Mesenchymal stem cell (in vitro differentiated cells and primary cell): Measurements from ENCODE around the gene SKIC8.

Experiments
- DNase-seq: peaks from one replicate; pipeline ENCODE4 v3.0.0-alpha.2; 2013
- H2AFZ ChIP-seq: one replicate; pipeline ENCODE4 v1.6.1; 2013; ENCODE audit warnings: low read depth, mild to moderate bottlenecking, control low read depth, inconsistent platforms, low read length, moderate library complexity
- H2AK5ac ChIP-seq: 2 replicates; pipeline ENCODE4 v1.6.1; 2013; ENCODE audit warnings: low read length, moderate library complexity, mild to moderate bottlenecking, inconsistent platforms; ENCODE audit not compliant: severe bottlenecking
- H2BK120ac ChIP-seq: one replicate; pipeline ENCODE4 v1.6.1; 2013; ENCODE audit warnings: low read depth, mild to moderate bottlenecking, inconsistent platforms, low read length, moderate library complexity
- H2BK12ac ChIP-seq, 2 experiments: one replicate each; pipeline ENCODE4 v1.6.1; 2013; ENCODE audit warnings: inconsistent platforms in 2 of 2, low read length in 2 of 2, mild to moderate bottlenecking in 2 of 2, moderate library complexity in 2 of 2, control low read depth in 1 of 2
- H2BK15ac ChIP-seq: one replicate; pipeline ENCODE4 v1.6.1; 2013; ENCODE audit warnings: mild to moderate bottlenecking, low read depth, inconsistent platforms; ENCODE audit not compliant: poor library complexity, severe bottlenecking
- H2BK5ac ChIP-seq: 2 replicates; pipeline ENCODE4 v1.6.1; 2013; ENCODE audit warnings: low read depth, mild to moderate bottlenecking, low read length, control low read depth, inconsistent platforms; ENCODE audit not compliant: poor library complexity, severe bottlenecking
- H3K14ac ChIP-seq, 2 experiments: one replicate each; pipeline ENCODE4 v1.6.1; 2013; ENCODE audit warnings: inconsistent platforms in 2 of 2, low read length in 2 of 2, control low read depth in 1 of 2, mild to moderate bottlenecking in 1 of 2, moderate library complexity in 1 of 2
- H3K18ac ChIP-seq, 2 experiments: one replicate each; pipeline ENCODE4 v1.6.1; 2013; ENCODE audit warnings: inconsistent platforms in 2 of 2, low read length in 2 of 2, control low read depth in 1 of 2, low read depth in 1 of 2, mild to moderate bottlenecking in 1 of 2
- H3K23ac ChIP-seq, 2 experiments: one replicate each; pipeline ENCODE4 v1.6.1; 2013; ENCODE audit warnings: inconsistent platforms in 2 of 2, low read length in 2 of 2, mild to moderate bottlenecking in 2 of 2, moderate library complexity in 2 of 2, control low read depth in 1 of 2
- H3K27ac ChIP-seq: 2 replicates; pipeline ENCODE4 v1.5.1; 2013; ENCODE audit warnings: mild to moderate bottlenecking, moderate library complexity, low read length, control low read depth, inconsistent platforms; ENCODE audit not compliant: poor library complexity, severe bottlenecking
- H3K27me3 ChIP-seq, 2 experiments: 2 replicates each; pipeline versions ENCODE4 v1.6.1 to v1.7.0; 2013; ENCODE audit warnings: low read length in 2 of 2, mild to moderate bottlenecking in 2 of 2, moderate library complexity in 2 of 2, control low read depth in 1 of 2, inconsistent platforms in 1 of 2; ENCODE audit not compliant: control insufficient read depth in 1 of 2, insufficient read depth in 1 of 2
- H3K36me3 ChIP-seq, 2 experiments: 2 replicates each; pipeline versions ENCODE4 v1.6.1 to v1.7.0; 2013; ENCODE audit warnings: low read length in 2 of 2, control low read depth in 1 of 2, inconsistent platforms in 1 of 2, low read depth in 1 of 2, mild to moderate bottlenecking in 1 of 2; ENCODE audit not compliant: insufficient read depth in 2 of 2, control insufficient read depth in 1 of 2
- H3K4ac ChIP-seq, 2 experiments: one replicate each; pipeline ENCODE4 v1.6.1; 2013; ENCODE audit warnings: inconsistent platforms in 2 of 2, low read length in 2 of 2, mild to moderate bottlenecking in 2 of 2, moderate library complexity in 2 of 2, control low read depth in 1 of 2, low read depth in 1 of 2
- H3K4me1 ChIP-seq: 2 replicates; pipeline ENCODE4 v1.6.1; 2013; ENCODE audit warnings: low read depth, low read length, control low read depth; ENCODE audit not compliant: control insufficient read depth, insufficient read depth
- H3K4me2 ChIP-seq: 2 replicates; pipeline ENCODE4 v1.6.1; 2013; ENCODE audit warnings: low read length, mild to moderate bottlenecking, inconsistent platforms; ENCODE audit not compliant: poor library complexity, severe bottlenecking
- H3K4me3 ChIP-seq, 2 experiments: 2 replicates each; pipeline versions ENCODE4 v1.5.1 to v1.7.0; 2013; ENCODE audit warnings: low read length in 2 of 2, mild to moderate bottlenecking in 2 of 2, control low read depth in 1 of 2, low read depth in 1 of 2; ENCODE audit not compliant: insufficient read depth in 1 of 2
- H3K79me1 ChIP-seq: replicated peaks from 2 replicates; pipeline ENCODE4 v1.6.1; 2013; ENCODE audit warnings: mild to moderate bottlenecking, control low read depth, low read length, inconsistent platforms; ENCODE audit not compliant: poor library complexity, severe bottlenecking
- H3K9ac ChIP-seq: 2 replicates; pipeline ENCODE4 v1.7.0; 2013; ENCODE audit warnings: mild to moderate bottlenecking, low read length, moderate library complexity
- H3K9me3 ChIP-seq: 2 replicates; pipeline ENCODE4 v1.7.0; 2013; ENCODE audit warnings: mild to moderate bottlenecking, low read length; ENCODE audit not compliant: control insufficient read depth
- H4K8ac ChIP-seq: one replicate; pipeline ENCODE4 v1.6.1; 2013; ENCODE audit warnings: inconsistent platforms, mild to moderate bottlenecking, low read length, moderate library complexity
- H4K91ac ChIP-seq: one replicate; pipeline ENCODE4 v1.6.1; 2013; ENCODE audit warnings: mild to moderate bottlenecking, low read length, inconsistent platforms
- WGBS: methylation state at CpG from one replicate; pipeline ENCODE4 v1.1.7; 2013; ENCODE audit warnings: mixed read lengths; 5-methylcytosine and 5-hydroxymethylcytosine counted together

The SKIC8 gene

GRCh38 chr15:78313383-78313782, 14.0 kb upstream of the SKIC8 start:
- Histone ChIP-seq H2BK15ac (no peak overlapping the region), H3K27ac (no peak overlapping the region), H3K4me3 (no peak overlapping the region), H3K4me2 (no peak overlapping the region), H3K36me3 (no peaks in the 10 kb centered on the region), H3K9me3 (no peaks in the 10 kb centered on the region), H2BK12ac (no peak overlapping the region), H4K91ac (no peak overlapping the region), H2BK120ac (no peak overlapping the region), H3K23ac (no peak overlapping the region), H3K9ac (no peak overlapping the region), H3K4me1 (peaks cover 5% of the 10 kb centered on the region), H2AK5ac (no peak overlapping the region), H3K18ac (no peak overlapping the region), H3K27me3 (peaks cover 0 to 35% of the 10 kb centered on the region in 2 experiments), H4K8ac (no peak overlapping the region), H2BK5ac (no peak overlapping the region), H3K79me1 (no peaks in the 10 kb centered on the region), H2AFZ (no peak overlapping the region), H3K14ac (peak overlapping the region in 1 of 2 experiments; percentile 67), H3K4ac (no peak overlapping the region)
- DNase-seq, result no peak
- 74% methylated on average over 8 of the region's 8 CpGs for WGBS

DNA sequence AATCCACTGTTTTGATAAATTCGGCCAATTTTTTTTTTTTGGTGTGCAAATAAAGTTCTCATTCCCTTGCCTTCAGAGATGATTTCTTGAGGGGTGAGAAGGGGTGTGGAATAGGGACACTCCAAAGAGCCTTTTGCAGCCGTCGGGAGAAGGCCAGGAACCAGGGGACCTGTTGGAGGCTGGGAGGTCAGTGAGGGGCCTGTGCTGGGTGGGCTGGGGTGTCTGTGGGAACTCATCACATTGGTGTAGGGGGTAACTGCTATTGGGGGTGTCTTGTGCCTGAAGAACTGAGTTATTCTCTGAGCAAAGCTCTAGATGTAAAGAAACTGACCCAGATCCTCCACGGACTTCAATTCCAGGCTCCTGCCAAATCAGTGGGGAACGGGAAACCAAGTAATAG, 13.5 kb upstream of the SKIC8 start:
- no peak overlapping the region for H3K23ac ChIP-seq
- H4K91ac ChIP-seq, result no peak overlapping the region
- no peak overlapping the region for H4K8ac ChIP-seq
- no peak overlapping the region for H3K9ac ChIP-seq
- H3K4ac ChIP-seq, result no peak overlapping the region
- no peak overlapping the region for H3K4me3 ChIP-seq
- H3K27me3 ChIP-seq, result peaks cover 0 to 35% of the 10 kb centered on the region in 2 experiments
- no peak overlapping the region for H2AK5ac ChIP-seq
- H3K18ac ChIP-seq, result no peak overlapping the region
- H2AFZ ChIP-seq, result no peak overlapping the region
- H2BK120ac ChIP-seq, result no peak overlapping the region
- H2BK5ac ChIP-seq, result no peak overlapping the region
- no peak overlapping the region for H3K27ac ChIP-seq
- 84% methylated on average over 5 of the region's 5 CpGs for WGBS
- no peak overlapping the region for H3K14ac ChIP-seq
- no peaks in the 10 kb centered on the region for H3K79me1 ChIP-seq
- no peak overlapping the region for H2BK12ac ChIP-seq
- H3K36me3 ChIP-seq, result no peaks in the 10 kb centered on the region
- H3K9me3 ChIP-seq, result no peaks in the 10 kb centered on the region
- no peak for DNase-seq
- H3K4me2 ChIP-seq, result no peak overlapping the region
- no peak overlapping the region for H2BK15ac ChIP-seq
- H3K4me1 ChIP-seq, result peaks cover 5% of the 10 kb centered on the region

GRCh38 chr15:78312536-78312935, 13.1 kb upstream of the SKIC8 start:
- no peak overlapping the region for H2AFZ ChIP-seq
- H2BK120ac ChIP-seq, result no peak overlapping the region
- H3K9ac ChIP-seq, result no peak overlapping the region
- no peaks in the 10 kb centered on the region for H3K79me1 ChIP-seq
- H2BK12ac ChIP-seq, result no peak overlapping the region
- no peak overlapping the region for H4K8ac ChIP-seq
- DNase-seq, result no peak
- no peak overlapping the region for H3K14ac ChIP-seq
- WGBS, result 78% methylated on average over 4 of the region's 4 CpGs
- H3K4me2 ChIP-seq, result no peak overlapping the region
- no peak overlapping the region for H3K4me3 ChIP-seq
- H2AK5ac ChIP-seq, result no peak overlapping the region
- no peak overlapping the region for H3K18ac ChIP-seq
- H3K9me3 ChIP-seq, result no peaks in the 10 kb centered on the region
- no peak overlapping the region for H4K91ac ChIP-seq
- H3K27me3 ChIP-seq, result peaks cover 0 to 35% of the 10 kb centered on the region in 2 experiments
- no peak overlapping the region for H3K23ac ChIP-seq
- peaks cover 5% of the 10 kb centered on the region for H3K4me1 ChIP-seq
- H3K27ac ChIP-seq, result no peak overlapping the region
- H2BK15ac ChIP-seq, result no peak overlapping the region
- no peaks in the 10 kb centered on the region for H3K36me3 ChIP-seq
- no peak overlapping the region for H2BK5ac ChIP-seq
- no peak overlapping the region for H3K4ac ChIP-seq

- Histone ChIP-seq H3K27me3 (peaks cover 0 to 32% of the 10 kb centered on the region in 2 experiments), H3K4me1 (peaks cover 13% of the 10 kb centered on the region), H4K91ac (no peak overlapping the region), H2AFZ (no peak overlapping the region), H3K4ac (no peak overlapping the region), H3K18ac (no peak overlapping the region), H3K4me2 (no peak overlapping the region), H3K36me3 (no peaks in the 10 kb centered on the region), H3K9ac (no peak overlapping the region), H2BK120ac (no peak overlapping the region), H3K23ac (no peak overlapping the region), H3K9me3 (no peaks in the 10 kb centered on the region), H4K8ac (no peak overlapping the region), H2BK12ac (no peak overlapping the region), H3K4me3 (no peak overlapping the region), H2AK5ac (no peak overlapping the region), H3K14ac (no peak overlapping the region), H2BK15ac (no peak overlapping the region), H3K79me1 (no peaks in the 10 kb centered on the region), H3K27ac (no peak overlapping the region), H2BK5ac (no peak overlapping the region)
- DNase-seq, result no peak
- 80% methylated on average over 3 of the region's 3 CpGs for WGBS
These were observed 11.9 kb upstream of the SKIC8 start for GRCh38 chr15:78311292-78311691.
